ENCODE results near the gene ABCC2. TPM values are rescaled to one million over a fixed set of nuclear protein-coding genes. Genes with fewer than 3 reads are reported as not detected.

Gene ABCC2
- total RNA-seq, 4 donors from 2014 or later, result 0.84 to 9.1 (median 1.5) TPM

- TF ChIP-seq, protein P1, sequence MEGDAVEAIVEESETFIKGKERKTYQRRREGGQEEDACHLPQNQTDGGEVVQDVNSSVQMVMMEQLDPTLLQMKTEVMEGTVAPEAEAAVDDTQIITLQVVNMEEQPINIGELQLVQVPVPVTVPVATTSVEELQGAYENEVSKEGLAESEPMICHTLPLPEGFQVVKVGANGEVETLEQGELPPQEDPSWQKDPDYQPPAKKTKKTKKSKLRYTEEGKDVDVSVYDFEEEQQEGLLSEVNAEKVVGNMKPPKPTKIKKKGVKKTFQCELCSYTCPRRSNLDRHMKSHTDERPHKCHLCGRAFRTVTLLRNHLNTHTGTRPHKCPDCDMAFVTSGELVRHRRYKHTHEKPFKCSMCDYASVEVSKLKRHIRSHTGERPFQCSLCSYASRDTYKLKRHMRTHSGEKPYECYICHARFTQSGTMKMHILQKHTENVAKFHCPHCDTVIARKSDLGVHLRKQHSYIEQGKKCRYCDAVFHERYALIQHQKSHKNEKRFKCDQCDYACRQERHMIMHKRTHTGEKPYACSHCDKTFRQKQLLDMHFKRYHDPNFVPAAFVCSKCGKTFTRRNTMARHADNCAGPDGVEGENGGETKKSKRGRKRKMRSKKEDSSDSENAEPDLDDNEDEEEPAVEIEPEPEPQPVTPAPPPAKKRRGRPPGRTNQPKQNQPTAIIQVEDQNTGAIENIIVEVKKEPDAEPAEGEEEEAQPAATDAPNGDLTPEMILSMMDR (IDR thresholded peaks at IDR 0.05), result no peak
- ATAC-seq (ENCODE audit: low FRiP score) (no peak), DNase-seq (ENCODE audit: low spot score) (no peak)
Observed at GRCh38 chr10:99793819-99794218, 11.4 kb downstream of the ABCC2 start.

- TF ChIP-seq, protein P1 (IDR thresholded peaks at IDR 0.05), result no peak
- ATAC-seq (ENCODE audit: low FRiP score) (no peak), DNase-seq (ENCODE audit: low spot score) (no peak)
Observed at GRCh38 chr10:99796928-99797327, 14.5 kb downstream of the ABCC2 start.

GRCh38 chr10:99798031-99798430 is 15.6 kb downstream of the ABCC2 start:
- ATAC-seq (ENCODE audit: low FRiP score) (no peak), DNase-seq (ENCODE audit: low spot score) (no peak)
- TF ChIP-seq, protein P1 (IDR thresholded peaks at IDR 0.05), result no peak

- TF ChIP-seq, protein P1 (IDR thresholded peaks at IDR 0.05), result no peak
- DNase-seq (ENCODE audit: low spot score) (no peak), ATAC-seq (ENCODE audit: low FRiP score) (no peak)
Observed at GRCh38 chr10:99798920-99799319, 16.5 kb downstream of the ABCC2 start.

GRCh38 chr10:99799613-99800012 is 17.2 kb downstream of the ABCC2 start:
- ATAC-seq (ENCODE audit: low FRiP score) (no peak), DNase-seq (ENCODE audit: low spot score) (no peak)
- TF ChIP-seq, protein P1 (IDR thresholded peaks at IDR 0.05), result no peak

DNA sequence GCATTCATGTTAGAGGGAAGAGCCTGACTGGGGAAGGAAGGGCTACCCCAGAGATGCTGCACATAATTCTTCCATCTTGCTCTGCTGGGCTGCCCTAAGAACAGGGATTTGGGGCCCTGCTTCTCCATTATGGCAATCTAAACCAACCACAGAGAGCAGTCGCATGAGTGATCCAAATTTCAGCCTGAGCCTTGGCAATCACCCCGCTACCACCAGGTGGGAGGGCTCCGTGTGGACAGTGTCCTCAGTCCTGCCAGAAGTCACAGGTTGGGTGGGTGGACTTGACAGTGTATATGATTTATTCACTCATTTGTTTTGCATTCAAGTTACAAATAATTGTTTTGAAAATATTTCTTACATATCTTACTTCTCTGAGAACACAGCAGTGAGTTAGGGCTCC is 22.0 kb downstream of the ABCC2 start:
- no peak for ATAC-seq (ENCODE audit: low FRiP score)

GRCh38 chr10:99805190-99805589 is 22.8 kb downstream of the ABCC2 start:
- no peak for DNase-seq (ENCODE audit: low spot score)
- TF ChIP-seq, protein P1 (IDR thresholded peaks at IDR 0.05), result no peak
- ATAC-seq (ENCODE audit: low FRiP score), result no peak

More for the DNA sequence above, 22.0 kb downstream of the ABCC2 start:
- DNase-seq (ENCODE audit: low spot score), result no peak
- TF ChIP-seq, protein P1 (IDR thresholded peaks at IDR 0.05), result no peak
